ENCODE results near the gene MYO18B.

MYO18B gene

DNA sequence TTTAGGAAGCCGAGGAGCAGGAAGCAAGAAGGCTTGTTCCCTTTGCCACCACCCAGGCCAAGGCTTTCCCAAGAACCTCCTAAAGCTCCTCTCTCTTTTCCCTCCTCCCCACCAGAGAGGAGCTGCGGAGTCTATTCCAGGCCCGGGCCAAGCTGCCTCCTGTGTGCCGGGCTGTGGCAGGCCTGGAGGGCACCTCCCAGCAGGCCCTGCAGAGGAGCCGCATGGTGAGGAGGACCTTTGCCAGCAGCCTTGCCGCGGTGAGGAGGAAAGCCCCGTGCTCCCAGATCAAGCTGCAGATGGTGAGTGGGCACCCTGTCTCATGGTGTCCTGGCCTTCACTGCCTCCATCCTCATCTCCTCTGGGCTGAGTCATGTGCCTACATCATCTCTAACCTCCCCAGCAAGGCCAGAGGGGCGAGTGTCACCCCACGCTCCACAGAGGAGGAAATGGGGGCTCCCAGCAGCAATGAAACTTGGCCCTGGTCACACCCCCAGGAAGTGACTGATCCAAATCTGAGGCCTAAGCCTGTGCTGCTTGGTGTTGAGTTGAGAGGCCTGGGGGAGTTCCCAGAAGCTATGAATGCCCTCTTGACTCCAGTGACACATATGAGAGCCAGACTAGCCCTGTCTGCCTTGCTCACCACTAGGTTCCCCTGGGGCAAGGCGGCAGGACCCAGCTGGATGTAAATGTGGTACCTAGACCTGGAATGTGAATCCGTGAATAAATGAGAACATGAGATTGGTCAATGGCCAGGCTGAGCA, 104.2 kb downstream of the MYO18B start:
- Mint-ChIP-seq H3K4me3 (no peak overlapping the region), H3K27ac (no peak overlapping the region), H3K36me3 (no peaks in the 10 kb centered on the region), H3K27me3 (peaks cover under 1% of the 10 kb centered on the region), H3K9me3 (ENCODE audit: low read depth) (no peaks in the 10 kb centered on the region), H3K4me1 (ENCODE audit: low read depth) (no peaks in the 10 kb centered on the region)

DNA sequence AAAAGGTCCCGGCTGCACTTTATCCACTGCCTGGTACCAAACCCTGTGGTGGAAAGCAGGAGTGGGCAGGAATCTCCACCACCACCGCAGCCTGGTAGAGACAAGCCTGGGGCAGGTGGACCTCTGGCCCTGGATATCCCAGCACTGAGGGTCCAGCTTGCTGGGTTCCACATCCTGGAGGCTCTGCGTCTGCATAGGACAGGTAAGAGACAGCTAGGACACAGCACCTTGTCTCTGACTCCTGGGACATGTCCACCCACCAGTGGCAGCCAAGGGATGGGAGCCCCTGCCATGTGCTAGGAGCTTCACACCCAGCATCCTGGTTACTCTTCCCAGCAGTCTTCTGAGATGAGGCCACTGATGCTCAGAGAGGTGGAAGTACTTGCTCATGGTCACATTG, 105.5 kb downstream of the MYO18B start:
- Mint-ChIP-seq H3K4me3 (no peak overlapping the region), H3K27ac (no peak overlapping the region), H3K9me3 (ENCODE audit: low read depth) (no peaks in the 10 kb centered on the region), H3K4me1 (ENCODE audit: low read depth) (no peaks in the 10 kb centered on the region), H3K36me3 (no peaks in the 10 kb centered on the region), H3K27me3 (peaks cover 5% of the 10 kb centered on the region)

DNA sequence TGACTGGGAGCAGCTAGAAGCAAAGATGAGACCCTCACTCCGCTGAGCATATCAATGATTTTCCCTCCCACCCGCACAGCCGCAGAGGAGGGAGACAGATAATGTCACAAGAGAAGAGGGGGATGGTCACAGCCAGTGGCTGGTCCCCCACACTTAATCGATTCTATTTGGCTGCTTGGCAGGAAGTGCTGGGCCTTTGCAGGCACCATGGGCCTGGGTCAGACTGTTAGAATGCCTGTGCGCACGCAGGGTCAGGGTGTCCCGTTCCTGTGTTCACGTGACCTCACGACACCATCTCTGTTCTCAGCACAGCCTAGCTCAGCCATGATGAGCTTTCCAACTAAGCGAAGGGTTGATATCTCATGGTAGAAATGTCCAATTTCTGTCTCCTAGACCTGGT, 107.0 kb downstream of the MYO18B start:
- Mint-ChIP-seq H3K4me3 (no peak overlapping the region), H3K36me3 (no peaks in the 10 kb centered on the region), H3K4me1 (ENCODE audit: low read depth) (no peaks in the 10 kb centered on the region), H3K9me3 (ENCODE audit: low read depth) (no peaks in the 10 kb centered on the region), H3K27me3 (peaks cover 5% of the 10 kb centered on the region), H3K27ac (no peak overlapping the region)

DNA sequence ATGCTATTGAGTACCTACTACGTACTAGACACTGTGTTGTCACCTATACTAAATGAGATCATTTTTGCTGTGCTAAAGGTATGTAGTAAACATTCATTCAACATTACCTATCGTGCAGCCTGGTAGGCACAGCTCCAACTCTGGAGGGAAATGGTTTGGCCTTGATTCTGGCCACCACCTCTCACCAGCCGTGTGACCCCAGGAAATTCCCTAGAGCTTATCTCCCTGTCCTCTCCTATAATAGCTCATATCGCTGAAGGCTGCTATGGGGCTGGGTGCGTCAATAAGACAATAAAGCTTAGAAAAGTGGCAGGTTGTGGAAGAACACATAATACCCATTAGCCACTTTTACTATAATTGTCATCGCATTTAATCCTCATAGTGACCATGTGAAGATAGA, 107.5 kb downstream of the MYO18B start:
- Mint-ChIP-seq H3K36me3 (no peaks in the 10 kb centered on the region), H3K27me3 (peaks cover 5% of the 10 kb centered on the region), H3K9me3 (ENCODE audit: low read depth) (no peaks in the 10 kb centered on the region), H3K27ac (no peak overlapping the region), H3K4me1 (ENCODE audit: low read depth) (no peaks in the 10 kb centered on the region), H3K4me3 (no peak overlapping the region)

DNA sequence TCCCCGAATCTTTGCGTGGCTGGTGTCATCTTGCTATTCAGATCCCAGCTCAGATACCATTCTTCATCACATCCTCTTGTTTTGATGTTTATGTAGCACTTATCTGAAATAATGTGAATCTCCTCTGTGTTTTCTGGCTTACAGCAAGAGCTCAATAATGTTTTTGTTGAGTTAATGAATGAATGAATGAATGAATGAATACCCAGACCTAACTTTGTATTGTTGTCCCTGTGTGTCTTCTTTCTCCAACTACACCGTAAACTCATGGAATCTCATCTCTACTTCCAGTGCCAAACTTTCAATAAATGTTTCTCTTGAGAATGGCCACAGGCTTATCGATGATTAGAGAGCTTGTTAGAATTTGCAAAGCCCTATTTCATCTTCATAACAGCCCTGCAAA, 110.2 kb downstream of the MYO18B start:
- H3K27ac Mint-ChIP-seq: no peak overlapping the region
- peaks cover 5% of the 10 kb centered on the region for H3K27me3 Mint-ChIP-seq
- no peaks in the 10 kb centered on the region for H3K36me3 Mint-ChIP-seq
- no peaks in the 10 kb centered on the region for H3K9me3 Mint-ChIP-seq (ENCODE audit: low read depth)
- no peaks in the 10 kb centered on the region for H3K4me1 Mint-ChIP-seq (ENCODE audit: low read depth)
- no peak overlapping the region for H3K4me3 Mint-ChIP-seq

DNA sequence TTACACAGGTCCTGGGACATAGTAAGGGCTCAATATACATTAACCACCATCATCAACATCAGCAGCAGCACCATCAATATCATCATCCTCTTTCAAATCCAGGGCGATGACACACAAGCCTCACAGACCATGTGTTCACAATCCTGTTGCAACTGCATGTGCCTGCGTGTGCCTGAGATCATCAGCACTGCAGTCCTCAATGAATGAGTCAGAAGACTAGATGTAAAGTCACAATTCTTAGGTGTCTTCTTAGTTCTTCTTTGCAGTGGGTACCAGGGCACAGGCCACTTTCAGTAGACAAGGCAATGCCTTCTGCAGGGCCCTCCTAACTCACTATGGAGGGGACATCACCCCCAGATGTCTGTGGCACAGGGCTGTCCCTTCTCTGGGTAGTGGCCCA, 111.1 kb downstream of the MYO18B start:
- Mint-ChIP-seq H3K4me3 (no peak overlapping the region), H3K36me3 (no peaks in the 10 kb centered on the region), H3K27me3 (peaks cover 5% of the 10 kb centered on the region), H3K4me1 (ENCODE audit: low read depth) (no peaks in the 10 kb centered on the region), H3K27ac (no peak overlapping the region), H3K9me3 (ENCODE audit: low read depth) (no peaks in the 10 kb centered on the region)

DNA sequence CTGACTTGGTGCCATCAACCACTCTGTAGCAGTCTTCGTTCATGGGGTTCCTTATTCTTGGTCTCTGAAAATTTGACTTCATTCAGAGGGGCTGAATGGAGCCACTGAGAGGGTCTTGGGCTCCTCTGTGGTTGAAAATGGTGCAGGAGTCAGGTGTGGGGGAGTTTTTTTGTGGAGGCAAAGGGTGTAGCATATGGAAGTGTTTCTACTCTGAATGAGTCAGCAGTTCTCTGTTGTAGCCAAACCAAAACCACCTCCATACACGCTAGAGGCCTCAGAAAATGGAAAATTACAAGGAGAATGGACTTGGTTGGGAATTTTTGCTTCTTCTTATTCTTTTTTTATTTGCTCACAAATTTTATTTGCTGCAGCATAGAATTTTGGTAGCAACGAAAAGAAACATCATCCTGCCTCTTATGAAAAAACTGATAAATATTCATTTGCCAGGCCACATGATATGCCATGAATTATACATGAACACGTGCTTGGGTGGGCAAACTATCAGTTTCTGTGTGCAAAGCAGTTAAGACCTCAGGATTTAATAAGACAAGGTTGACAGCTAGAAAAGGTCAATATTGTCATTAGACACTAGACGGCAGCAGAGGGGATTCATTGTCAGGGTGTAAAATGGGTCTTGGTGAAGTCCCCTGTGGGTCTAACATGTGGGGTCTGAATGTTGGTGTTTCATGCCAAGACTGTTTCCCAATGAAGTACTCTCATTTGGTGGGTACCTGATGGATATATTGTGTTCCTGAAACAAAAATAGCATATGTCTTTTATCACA, 111.7 kb downstream of the MYO18B start:
- H3K27me3 Mint-ChIP-seq: peaks cover 6% of the 10 kb centered on the region
- no peaks in the 10 kb centered on the region for H3K36me3 Mint-ChIP-seq
- H3K4me1 Mint-ChIP-seq (ENCODE audit: low read depth): no peaks in the 10 kb centered on the region
- no peak overlapping the region for H3K4me3 Mint-ChIP-seq
- H3K27ac Mint-ChIP-seq: no peak overlapping the region
- H3K9me3 Mint-ChIP-seq (ENCODE audit: low read depth): no peaks in the 10 kb centered on the region

DNA sequence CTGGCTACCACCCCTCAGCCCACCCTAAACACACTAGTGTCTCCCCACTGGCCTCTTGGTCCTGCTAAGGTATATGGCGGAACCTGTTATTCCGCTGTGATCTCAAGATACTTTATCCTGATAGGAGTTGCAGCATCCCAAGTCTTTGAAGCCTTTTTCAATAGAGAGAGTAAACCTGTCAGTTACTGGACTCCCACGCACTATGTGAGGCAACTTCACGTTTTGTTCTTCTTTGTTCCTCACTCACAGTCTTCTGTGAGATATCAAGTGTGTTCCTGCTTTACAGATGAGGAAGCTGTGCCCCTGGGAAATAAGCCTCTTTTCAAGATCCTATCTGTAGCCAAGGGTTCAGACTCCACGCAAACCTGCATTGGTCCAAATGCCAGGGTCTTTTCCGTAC, 127.8 kb downstream of the MYO18B start:
- no peaks in the 10 kb centered on the region for H3K4me1 Mint-ChIP-seq (ENCODE audit: low read depth)
- H3K27me3 Mint-ChIP-seq: peaks cover 9% of the 10 kb centered on the region
- H3K36me3 Mint-ChIP-seq: no peaks in the 10 kb centered on the region
- no peak overlapping the region for H3K4me3 Mint-ChIP-seq
- no peaks in the 10 kb centered on the region for H3K9me3 Mint-ChIP-seq (ENCODE audit: low read depth)
- H3K27ac Mint-ChIP-seq: no peak overlapping the region

DNA sequence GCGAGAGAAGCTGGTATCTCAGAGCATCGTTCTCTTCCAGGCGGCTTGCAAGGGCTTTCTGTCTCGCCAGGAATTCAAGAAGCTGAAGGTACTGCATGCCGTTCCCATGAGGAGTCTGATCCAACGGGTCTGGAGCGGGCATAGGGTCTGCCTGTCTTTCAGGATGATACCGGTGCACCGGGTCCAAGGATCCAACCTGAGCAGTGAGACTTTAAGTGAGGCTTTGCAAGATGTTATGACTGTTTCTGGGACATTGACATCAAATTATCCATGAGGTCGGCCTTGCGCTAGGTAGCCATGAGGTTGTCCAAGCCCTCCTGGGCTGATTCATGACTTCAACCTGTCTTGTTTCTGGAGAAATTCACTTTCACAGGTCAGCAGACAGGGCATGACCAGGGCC, 132.3 kb downstream of the MYO18B start:
- H3K9me3 Mint-ChIP-seq (ENCODE audit: low read depth): no peaks in the 10 kb centered on the region
- peaks cover 8% of the 10 kb centered on the region for H3K27me3 Mint-ChIP-seq
- H3K4me3 Mint-ChIP-seq: no peak overlapping the region
- no peak overlapping the region for H3K27ac Mint-ChIP-seq
- no peaks in the 10 kb centered on the region for H3K4me1 Mint-ChIP-seq (ENCODE audit: low read depth)
- H3K36me3 Mint-ChIP-seq: no peaks in the 10 kb centered on the region

DNA sequence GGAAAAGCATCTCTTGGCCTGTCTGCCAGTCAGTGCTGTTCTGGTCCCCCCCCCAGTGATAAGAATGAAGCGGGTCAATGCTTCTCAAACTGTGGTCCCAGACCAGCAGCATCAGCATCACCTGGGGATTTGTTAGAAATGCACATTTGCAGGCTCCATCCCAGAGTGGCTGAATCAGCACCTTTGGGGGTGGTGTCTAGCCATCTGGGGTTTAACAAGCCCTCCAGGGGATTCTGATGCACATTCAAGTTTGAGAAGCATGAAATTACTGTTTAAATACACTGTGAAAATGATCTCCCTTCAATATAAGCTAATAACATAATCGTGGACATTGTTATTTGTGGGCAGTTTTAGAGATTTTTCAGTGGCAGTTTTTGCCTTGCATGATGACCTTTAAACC, 133.5 kb downstream of the MYO18B start:
- H3K9me3 Mint-ChIP-seq (ENCODE audit: low read depth): no peaks in the 10 kb centered on the region
- H3K4me3 Mint-ChIP-seq: no peak overlapping the region
- peaks cover 11% of the 10 kb centered on the region for H3K27me3 Mint-ChIP-seq
- H3K36me3 Mint-ChIP-seq: no peaks in the 10 kb centered on the region
- H3K27ac Mint-ChIP-seq: no peak overlapping the region
- H3K4me1 Mint-ChIP-seq (ENCODE audit: low read depth): no peaks in the 10 kb centered on the region

DNA sequence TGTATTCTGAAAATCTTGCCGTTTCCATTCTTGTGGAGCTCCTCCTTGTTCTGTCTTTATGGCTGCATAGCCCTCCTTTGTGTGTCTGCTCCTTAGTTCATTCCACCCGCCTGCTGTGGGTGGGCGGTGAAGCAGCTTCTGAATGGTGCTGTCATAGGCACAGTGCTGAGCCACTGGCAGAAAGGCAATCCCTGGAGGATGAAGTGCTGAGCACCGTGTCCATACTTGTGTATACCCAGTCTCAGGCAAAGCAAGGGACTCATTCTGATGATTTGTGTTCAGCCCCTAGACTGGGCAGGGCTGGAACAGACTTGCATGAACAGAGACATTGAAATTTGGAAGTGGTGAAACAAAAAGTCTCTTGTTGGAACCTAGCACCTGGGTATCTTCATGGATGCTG, 134.9 kb downstream of the MYO18B start:
- no peak overlapping the region for H3K4me3 Mint-ChIP-seq

DNA sequence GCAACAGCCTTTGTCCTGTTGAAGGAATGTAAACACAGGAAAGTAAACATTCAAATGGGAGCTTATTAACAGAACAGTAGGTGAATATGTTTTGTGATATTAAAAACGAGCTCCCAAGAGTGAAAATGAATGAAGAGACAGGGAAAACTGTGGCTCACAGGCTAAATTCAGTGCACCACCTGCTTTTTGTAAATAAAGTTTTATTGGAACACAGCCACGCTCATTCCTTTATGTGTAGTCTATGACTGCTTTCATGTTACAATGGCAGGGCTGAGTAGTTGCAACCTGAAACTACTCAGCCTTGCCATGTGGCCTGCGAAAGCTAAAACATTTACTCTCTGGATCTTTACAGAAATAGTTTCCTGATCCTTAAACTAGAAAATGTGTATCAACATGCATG, 136.9 kb downstream of the MYO18B start:
- H3K36me3 Mint-ChIP-seq: no peaks in the 10 kb centered on the region
- H3K4me1 Mint-ChIP-seq (ENCODE audit: low read depth): no peaks in the 10 kb centered on the region
- H3K9me3 Mint-ChIP-seq (ENCODE audit: low read depth): no peaks in the 10 kb centered on the region
- peaks cover 14% of the 10 kb centered on the region for H3K27me3 Mint-ChIP-seq
- no peak overlapping the region for H3K27ac Mint-ChIP-seq
- no peak overlapping the region for H3K4me3 Mint-ChIP-seq

More for the DNA sequence above, 134.9 kb downstream of the MYO18B start:
- H3K27me3 Mint-ChIP-seq: peaks cover 14% of the 10 kb centered on the region
- H3K9me3 Mint-ChIP-seq (ENCODE audit: low read depth): no peaks in the 10 kb centered on the region
- H3K4me1 Mint-ChIP-seq (ENCODE audit: low read depth): no peaks in the 10 kb centered on the region
- no peak overlapping the region for H3K27ac Mint-ChIP-seq
- no peaks in the 10 kb centered on the region for H3K36me3 Mint-ChIP-seq

DNA sequence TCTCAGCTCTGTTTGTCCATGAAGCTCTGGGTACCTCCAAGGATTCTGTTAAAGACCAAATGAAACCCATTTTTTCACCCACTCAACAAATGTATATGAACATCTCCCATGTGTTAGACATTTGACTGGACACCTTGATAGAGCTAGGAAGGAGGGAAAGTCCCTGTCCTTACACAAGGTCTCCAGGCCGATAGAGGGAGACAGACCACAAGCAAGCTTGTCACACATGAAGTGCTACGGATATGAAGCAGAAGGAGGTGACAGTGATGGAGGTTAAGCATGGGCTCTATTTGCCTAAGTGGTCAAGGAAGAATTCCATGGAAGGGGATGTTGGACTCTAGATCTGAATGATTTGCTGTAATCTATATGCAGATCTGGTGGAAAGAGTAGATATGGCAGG, 138.5 kb downstream of the MYO18B start:
- H3K27ac Mint-ChIP-seq: no peak overlapping the region
- no peaks in the 10 kb centered on the region for H3K36me3 Mint-ChIP-seq
- H3K27me3 Mint-ChIP-seq: peaks cover 15% of the 10 kb centered on the region
- no peak overlapping the region for H3K4me3 Mint-ChIP-seq
- no peaks in the 10 kb centered on the region for H3K9me3 Mint-ChIP-seq (ENCODE audit: low read depth)
- H3K4me1 Mint-ChIP-seq (ENCODE audit: low read depth): no peaks in the 10 kb centered on the region

DNA sequence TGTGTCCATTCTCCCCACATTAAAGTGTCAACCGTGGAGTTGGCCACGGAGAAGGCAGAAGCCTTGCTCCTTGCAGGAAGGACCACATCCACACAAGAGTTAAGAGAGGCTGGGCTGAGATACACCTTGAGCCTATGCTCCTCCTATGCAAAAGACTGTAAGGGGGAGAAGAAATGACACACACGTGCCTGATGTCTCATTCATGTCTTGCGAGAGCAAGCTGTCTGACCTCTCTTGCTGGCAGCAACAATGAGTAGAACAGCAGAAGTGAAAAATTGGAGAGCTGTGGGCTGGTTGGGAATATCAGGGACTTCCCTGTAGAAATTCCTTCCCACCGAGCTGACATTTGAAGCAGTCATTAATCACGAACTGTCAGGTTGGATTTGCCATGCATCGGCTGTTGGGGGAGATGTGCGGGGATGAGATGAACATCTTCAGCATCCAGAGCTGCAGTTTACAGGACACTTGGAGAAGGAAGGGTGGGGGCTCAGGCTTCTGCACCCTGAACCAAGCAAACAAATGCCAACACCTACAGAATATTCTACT, 139.3 kb downstream of the MYO18B start:
- Mint-ChIP-seq H3K27ac (no peak overlapping the region), H3K9me3 (ENCODE audit: low read depth) (no peaks in the 10 kb centered on the region), H3K4me3 (no peak overlapping the region), H3K27me3 (peaks cover 13% of the 10 kb centered on the region), H3K36me3 (no peaks in the 10 kb centered on the region), H3K4me1 (ENCODE audit: low read depth) (no peaks in the 10 kb centered on the region)

DNA sequence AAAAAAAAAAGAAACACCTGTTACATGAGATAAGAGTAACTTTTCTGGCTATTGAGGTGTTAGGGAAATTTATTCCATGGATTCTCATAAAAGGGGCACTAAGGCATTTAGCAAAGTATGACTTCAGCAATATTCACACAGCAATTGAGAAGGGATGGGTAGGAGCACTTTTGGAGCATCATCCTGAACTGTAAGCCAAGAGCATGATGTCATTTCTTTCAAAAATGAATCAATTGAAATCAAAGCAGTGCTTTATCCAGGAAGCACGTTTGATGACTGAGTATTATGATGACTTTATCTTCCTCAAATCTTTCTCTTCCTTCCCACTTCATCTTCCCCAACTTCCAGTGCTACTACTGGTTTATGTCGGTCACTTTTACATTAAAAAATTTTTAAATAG, 140.4 kb downstream of the MYO18B start:
- no peak overlapping the region for H3K4me3 Mint-ChIP-seq
- no peaks in the 10 kb centered on the region for H3K9me3 Mint-ChIP-seq (ENCODE audit: low read depth)
- no peak overlapping the region for H3K27ac Mint-ChIP-seq
- H3K36me3 Mint-ChIP-seq: no peaks in the 10 kb centered on the region
- H3K4me1 Mint-ChIP-seq (ENCODE audit: low read depth): no peaks in the 10 kb centered on the region
- peaks cover 12% of the 10 kb centered on the region for H3K27me3 Mint-ChIP-seq

Measured in activated naive CD8-positive, alpha-beta T cell (primary cell).